ENCODE measurements around the gene ARHGEF7. TPM values are rescaled to one million over a fixed set of nuclear protein-coding genes. Genes with fewer than 3 reads are reported as not detected.

ARHGEF7 gene
- polyA plus RNA-seq, 1 donor (not counting 4 experiments of a cell fraction or from before 2014, with no cell fraction given): 25.2 TPM

DNA sequence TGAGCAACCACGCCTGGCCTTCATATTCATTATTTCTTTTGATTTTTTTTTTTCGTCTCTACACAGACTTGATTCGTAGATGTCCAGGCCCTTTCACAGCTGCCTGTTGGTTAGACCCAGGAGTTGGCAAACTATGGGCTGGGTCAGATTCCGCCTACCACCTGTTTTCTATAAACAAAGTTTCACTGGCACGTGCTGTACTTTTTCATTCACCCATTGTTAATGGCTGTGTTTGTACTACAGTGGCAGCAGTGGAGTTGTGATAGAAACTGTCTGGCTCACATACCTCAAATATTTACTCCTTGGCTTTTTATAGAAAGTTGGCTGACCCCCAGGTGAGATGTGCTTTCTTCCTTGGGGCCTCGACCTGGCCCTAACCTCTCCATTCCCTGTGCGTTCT lies 132.4 kb downstream of the ARHGEF7 start:
- H3K36me3 ChIP-seq (ENCODE audit: control insufficient read depth in 2 of 2, extremely low read depth in 1 of 2, insufficient read depth in 2 of 2, low read length in 2 of 2): peaks cover 4 to 12% of the 10 kb centered on the region in 2 experiments
- no peaks in the 10 kb centered on the region for H3K9me1 ChIP-seq (ENCODE audit: control insufficient read depth, extremely low read depth, insufficient read depth, low read length)
- H3K4me2 ChIP-seq (ENCODE audit: control insufficient read depth, extremely low read depth, insufficient read depth, low read depth, low read length): no peak overlapping the region
- no peak for FAIRE-seq
- dilution Hi-C loops (cut with MboI; ENCODE audit: extremely low pct_ligation_motif_present, low sequenced_read_pairs): no loop called here
- no peak overlapping the region for H3K27ac ChIP-seq (ENCODE audit: control insufficient read depth, insufficient read depth, low read length)
- H3K27me3 ChIP-seq (ENCODE audit: control insufficient read depth, extremely low read depth, insufficient read depth, low read length): no peaks in the 10 kb centered on the region
- H3K9me3 ChIP-seq (ENCODE audit: control insufficient read depth, low read depth, low read length): no peaks in the 10 kb centered on the region
- no peaks in the 10 kb centered on the region for H3K4me1 ChIP-seq (ENCODE audit: control insufficient read depth, extremely low read depth, insufficient read depth, low read length)
- no peaks in the 10 kb centered on the region for H3K79me2 ChIP-seq (ENCODE audit: control insufficient read depth, insufficient read depth, low read length)
- H3K4me3 ChIP-seq (ENCODE audit: control insufficient read depth in 2 of 3, extremely low read depth in 1 of 3, insufficient read depth in 2 of 3, low read depth in 1 of 3, low read length in 3 of 3): no peak overlapping the region
- no peak overlapping the region for H3K9ac ChIP-seq (ENCODE audit: control insufficient read depth, extremely low read depth, insufficient read depth, low read length)
- no peak for TF ChIP-seq CTCF (optimal IDR thresholded peaks at IDR 0.05 in 1 of 3, IDR thresholded peaks at IDR 0.05 in 1 of 3, conservative IDR thresholded peaks at IDR 0.05 in 1 of 3; ENCODE audit: extremely low read depth in 1 of 3, insufficient read depth in 2 of 3, low read length in 3 of 3)
- no peaks in the 10 kb centered on the region for H4K20me1 ChIP-seq (ENCODE audit: control insufficient read depth, extremely low read depth, insufficient read depth, low read length)
- no peak overlapping the region for H2AFZ ChIP-seq (ENCODE audit: control insufficient read depth, low read length)
- no peak for DNase-seq (ENCODE audit: low read depth, low spot score)

GRCh38 chr13:111248822-111249221 lies 133.7 kb downstream of the ARHGEF7 start:
- Histone ChIP-seq H3K9me3 (ENCODE audit: control insufficient read depth, low read depth, low read length) (no peaks in the 10 kb centered on the region), H3K36me3 (ENCODE audit: control insufficient read depth in 2 of 2, extremely low read depth in 1 of 2, insufficient read depth in 2 of 2, low read length in 2 of 2) (peaks cover 4 to 10% of the 10 kb centered on the region in 2 experiments), H4K20me1 (ENCODE audit: control insufficient read depth, extremely low read depth, insufficient read depth, low read length) (no peaks in the 10 kb centered on the region), H3K27me3 (ENCODE audit: control insufficient read depth, extremely low read depth, insufficient read depth, low read length) (no peaks in the 10 kb centered on the region), H3K79me2 (ENCODE audit: control insufficient read depth, insufficient read depth, low read length) (no peaks in the 10 kb centered on the region), H3K9me1 (ENCODE audit: control insufficient read depth, extremely low read depth, insufficient read depth, low read length) (no peaks in the 10 kb centered on the region), H3K4me3 (ENCODE audit: control insufficient read depth in 2 of 3, extremely low read depth in 1 of 3, insufficient read depth in 2 of 3, low read depth in 1 of 3, low read length in 3 of 3) (no peak overlapping the region), H3K4me2 (ENCODE audit: control insufficient read depth, extremely low read depth, insufficient read depth, low read depth, low read length) (no peak overlapping the region), H3K9ac (ENCODE audit: control insufficient read depth, extremely low read depth, insufficient read depth, low read length) (no peak overlapping the region), H3K4me1 (ENCODE audit: control insufficient read depth, extremely low read depth, insufficient read depth, low read length) (no peaks in the 10 kb centered on the region), H2AFZ (ENCODE audit: control insufficient read depth, low read length) (no peak overlapping the region), H3K27ac (ENCODE audit: control insufficient read depth, insufficient read depth, low read length) (no peak overlapping the region)
- no peak for FAIRE-seq
- TF ChIP-seq EZH2 (IDR thresholded peaks at IDR 0.05; ENCODE audit: low read length): no peak
- no peak for TF ChIP-seq CTCF (optimal IDR thresholded peaks at IDR 0.05 in 1 of 3, IDR thresholded peaks at IDR 0.05 in 1 of 3, conservative IDR thresholded peaks at IDR 0.05 in 1 of 3; ENCODE audit: extremely low read depth in 1 of 3, insufficient read depth in 2 of 3, low read length in 3 of 3)
- dilution Hi-C loops (cut with MboI; ENCODE audit: extremely low pct_ligation_motif_present, low sequenced_read_pairs): no loop called here
- DNase-seq (ENCODE audit: low read depth, low spot score): no peak
